Right lobe of liver (tissue), 6 donors: ENCODE measurements around the gene RHBDD1. TPM values are rescaled to one million over a fixed set of nuclear protein-coding genes. Genes with fewer than 3 reads are reported as not detected.

ENCODE experiments used
- ATAC-seq, 4 donors: fragments of 200-7000 bp; cut with Tn5 transposase; one replicate each; pipeline ENCODE4 v1.9.1; 2020; ENCODE audit warnings: mild to moderate bottlenecking in 4 of 4, moderate library complexity in 4 of 4
- DNase-seq, 3 donors: peaks; one replicate each; pipeline ENCODE4 v3.0.0-alpha.2; 2020
- H3K27ac ChIP-seq, 3 donors: fragments of 200-600 bp; one replicate each; pipeline ENCODE4 v1.8.0; 2022
- H3K27me3 ChIP-seq, 2 donors: fragments of 200-600 bp; one replicate each; pipeline ENCODE4 v1.8.0; 2022
- H3K36me3 ChIP-seq, 4 donors: fragments of 200-600 bp; sonication (generic) in 1 of 4; one replicate each; pipeline versions ENCODE4 v1.5.1 to v1.8.0; 2017 to 2022; ENCODE audit warnings: control low read depth in 1 of 4
- H3K4me1 ChIP-seq, 4 donors: fragments of 200-600 bp; sonication (generic) in 1 of 4; one replicate each; pipeline versions ENCODE4 v1.5.1 to v1.8.0; 2017 to 2022; ENCODE audit warnings: control low read depth in 1 of 4
- H3K4me3 ChIP-seq, 3 donors: fragments of 200-600 bp; one replicate each; pipeline ENCODE4 v1.8.0; 2022
- H3K9me3 ChIP-seq, 4 donors: fragments of 200-600 bp; sonication (generic) in 1 of 4; one replicate each; pipeline versions ENCODE4 v1.5.1 to v1.8.0; 2017 to 2022; ENCODE audit warnings: control low read depth in 1 of 4
- POLR2A ChIP-seq: fragments of 450-650 bp; IDR thresholded peaks from one replicate; pipeline ENCODE4 v1.6.1; 2017; ENCODE audit warnings: antibody characterized with exemption, mild to moderate bottlenecking
- WGBS: methylation state at CpG from one replicate; pipeline ENCODE4 v1.1.6; 2018; ENCODE audit warnings: low coverage, low lambda C conversion rate; ENCODE audit not compliant: insufficient coverage; ENCODE audit errors: missing lambda C conversion rate; 5-methylcytosine and 5-hydroxymethylcytosine counted together
- intact Hi-C, 2 donors: fragments of 100-400 bp; cut with DNase I; formaldehyde crosslinking; loops; one replicate each; pipeline versions ENCODE4 v1.11.2 to v1.14.1; 2022
- total RNA-seq, 6 experiments: library from RNA; depleted of rRNA in 2 of 6; stranded (reverse); fragments of >200 nt in 2 of 6; fragmentation: NEBNext Ultra II Directional in 3 of 6; extraction: Animal tissue kit (Norgen Biotek cat#: 25700) in 3 of 6; gene quantifications; one replicate each; pipeline versions ENCODE4 v1.1.0 to v1.2.4, GENCODE V29; 2016 to 2023
- TF ChIP-seq, protein P1 (sequence below), 4 donors: fragments of 200-600 bp in 3 of 4; fragments of 450-650 bp in 1 of 4; IDR thresholded peaks; one replicate each; pipeline versions ENCODE4 v1.5.1 to v1.8.0; 2016 to 2022; ENCODE audit warnings: antibody characterized with exemption in 4 of 4, mild to moderate bottlenecking in 2 of 4
- donor health status: DM: no; HTN: yes; CAD: no.
- donor health status: DM: no; HTN: no; CAD: no.
- donor health status: DM: no; HTN: no; CAD: no.
- donor health status: DM: no; HTN: yes; CAD: no.
- donor health status: DM: no; HTN: yes; CAD: no.

The RHBDD1 gene
- total RNA-seq, 6 experiments from 2014 or later = 14.7 to 25.3 (median 21.0) TPM

DNA sequence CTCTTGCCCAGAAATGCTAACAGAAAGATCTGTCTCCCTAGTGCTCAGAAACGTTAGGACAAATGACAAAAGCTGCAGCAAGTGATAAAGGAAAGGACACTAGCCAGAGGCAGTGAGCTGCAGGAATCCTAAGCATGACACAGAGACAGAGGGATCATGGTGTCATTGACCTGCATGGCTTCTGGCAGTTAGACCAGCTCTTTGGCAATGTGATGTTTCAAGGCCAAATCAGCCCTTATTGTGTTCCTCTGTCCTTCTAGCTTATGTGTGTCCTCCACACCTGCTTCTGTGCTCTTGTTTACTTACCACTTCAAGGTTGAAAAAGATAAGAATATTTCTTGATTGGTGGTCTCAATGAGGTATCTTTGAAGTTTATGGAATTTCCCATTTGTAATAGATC lies 120.8 kb downstream of the RHBDD1 start:
- ATAC-seq (peak; percentile 85 to 98 (median 93)), DNase-seq (peak in 1 of 3 donors; percentile 48)
- Histone ChIP-seq H3K4me1 (no peaks in the 10 kb centered on the region), H3K9me3 (no peaks in the 10 kb centered on the region), H3K36me3 (no peaks in the 10 kb centered on the region), H3K27ac (no peak overlapping the region), H3K27me3 (no peaks in the 10 kb centered on the region), H3K4me3 (no peak overlapping the region)
- intact Hi-C loops = no loop called here
- TF ChIP-seq POLR2A = no peak
- 25% methylated on average over 1 of the region's 1 CpG for WGBS

DNA sequence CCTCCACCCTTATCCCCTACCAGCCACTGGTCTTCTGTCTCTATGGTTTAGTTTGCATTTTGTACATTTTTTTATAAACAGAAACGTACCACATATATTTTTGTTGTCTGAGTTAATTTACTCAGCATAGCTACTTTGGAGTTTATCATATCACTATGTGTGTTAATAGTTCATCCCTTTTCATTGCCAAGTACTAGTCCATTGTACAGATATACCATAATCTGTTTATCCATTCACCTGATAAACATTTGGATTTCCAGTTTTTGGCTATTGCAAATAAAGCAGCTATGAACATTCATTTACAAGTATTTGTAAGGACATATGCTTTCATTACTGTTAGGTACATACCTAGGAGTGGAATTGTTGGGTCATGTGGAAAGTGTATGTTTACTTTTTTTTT lies 123.6 kb downstream of the RHBDD1 start:
- no peak overlapping the region for H3K27ac ChIP-seq
- H3K27me3 ChIP-seq = no peaks in the 10 kb centered on the region
- WGBS = 100% methylated on average over 1 of the region's 1 CpG
- TF ChIP-seq, protein P1, sequence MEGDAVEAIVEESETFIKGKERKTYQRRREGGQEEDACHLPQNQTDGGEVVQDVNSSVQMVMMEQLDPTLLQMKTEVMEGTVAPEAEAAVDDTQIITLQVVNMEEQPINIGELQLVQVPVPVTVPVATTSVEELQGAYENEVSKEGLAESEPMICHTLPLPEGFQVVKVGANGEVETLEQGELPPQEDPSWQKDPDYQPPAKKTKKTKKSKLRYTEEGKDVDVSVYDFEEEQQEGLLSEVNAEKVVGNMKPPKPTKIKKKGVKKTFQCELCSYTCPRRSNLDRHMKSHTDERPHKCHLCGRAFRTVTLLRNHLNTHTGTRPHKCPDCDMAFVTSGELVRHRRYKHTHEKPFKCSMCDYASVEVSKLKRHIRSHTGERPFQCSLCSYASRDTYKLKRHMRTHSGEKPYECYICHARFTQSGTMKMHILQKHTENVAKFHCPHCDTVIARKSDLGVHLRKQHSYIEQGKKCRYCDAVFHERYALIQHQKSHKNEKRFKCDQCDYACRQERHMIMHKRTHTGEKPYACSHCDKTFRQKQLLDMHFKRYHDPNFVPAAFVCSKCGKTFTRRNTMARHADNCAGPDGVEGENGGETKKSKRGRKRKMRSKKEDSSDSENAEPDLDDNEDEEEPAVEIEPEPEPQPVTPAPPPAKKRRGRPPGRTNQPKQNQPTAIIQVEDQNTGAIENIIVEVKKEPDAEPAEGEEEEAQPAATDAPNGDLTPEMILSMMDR (IDR thresholded peaks at IDR 0.05) = no peak
- no peak for TF ChIP-seq POLR2A
- no peaks in the 10 kb centered on the region for H3K9me3 ChIP-seq
- H3K4me1 ChIP-seq = no peaks in the 10 kb centered on the region
- H3K4me3 ChIP-seq = no peak overlapping the region
- ATAC-seq = no peak
- intact Hi-C loops = no loop called here
- H3K36me3 ChIP-seq = no peaks in the 10 kb centered on the region
- no peak for DNase-seq

DNA sequence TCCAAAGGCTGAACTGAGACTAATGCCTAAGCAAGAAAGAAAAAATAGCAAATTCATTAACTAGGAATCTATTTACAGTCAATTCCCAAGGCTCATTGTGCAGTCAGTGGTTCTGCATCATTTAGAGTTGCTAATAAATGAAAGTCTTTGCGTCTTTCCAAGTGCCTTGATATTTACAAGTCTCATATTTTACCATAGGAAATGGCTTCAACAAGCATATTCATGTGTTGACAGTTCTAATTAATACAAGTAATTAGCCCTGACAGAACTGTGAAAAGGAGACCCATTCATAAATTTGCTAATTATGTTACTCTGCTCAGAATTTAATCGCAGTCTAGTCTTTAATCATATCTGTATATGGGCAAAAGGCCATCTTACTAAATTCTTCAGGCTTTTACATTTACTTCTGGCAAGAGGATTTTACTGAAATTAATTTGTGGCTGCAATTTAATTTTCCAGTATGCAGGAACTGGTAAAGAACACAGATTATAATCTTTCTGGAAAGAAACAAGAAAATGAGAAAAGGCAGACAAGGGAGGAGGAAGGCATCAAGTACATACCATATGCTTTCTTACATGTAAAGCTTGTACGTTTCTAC lies 126.4 kb downstream of the RHBDD1 start:
- TF ChIP-seq, protein P1 (IDR thresholded peaks at IDR 0.05) = no peak
- TF ChIP-seq POLR2A = no peak
- intact Hi-C loops = no loop called here
- Histone ChIP-seq H3K36me3 (no peaks in the 10 kb centered on the region), H3K4me3 (no peak overlapping the region), H3K9me3 (no peaks in the 10 kb centered on the region), H3K4me1 (no peaks in the 10 kb centered on the region), H3K27ac (no peak overlapping the region), H3K27me3 (no peaks in the 10 kb centered on the region)
- 93% methylated on average over 3 of the region's 3 CpGs for WGBS
- no peak for ATAC-seq
- DNase-seq = no peak

DNA sequence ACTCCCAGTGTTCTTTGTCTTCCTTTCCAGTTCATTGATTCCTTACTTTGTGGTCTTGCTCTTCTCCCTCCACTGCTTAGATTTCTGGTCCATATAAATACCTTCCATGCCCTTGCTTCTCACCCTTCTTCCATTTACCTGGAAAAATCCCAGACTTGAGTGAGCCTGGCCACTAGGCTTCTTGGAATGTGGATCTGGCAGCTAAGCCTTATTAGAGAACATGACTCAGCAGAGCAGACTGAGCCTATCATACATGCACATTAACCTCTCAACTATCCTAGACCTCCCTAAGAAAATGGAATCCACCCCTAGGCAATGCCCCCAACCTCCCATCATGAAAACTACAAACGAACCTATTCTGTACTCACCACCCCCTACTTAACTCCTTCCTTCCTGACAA lies 127.7 kb downstream of the RHBDD1 start:
- Histone ChIP-seq H3K9me3 (no peaks in the 10 kb centered on the region), H3K27ac (no peak overlapping the region), H3K27me3 (no peaks in the 10 kb centered on the region), H3K4me1 (no peaks in the 10 kb centered on the region), H3K36me3 (no peaks in the 10 kb centered on the region), H3K4me3 (no peak overlapping the region)
- no peak for TF ChIP-seq POLR2A
- DNase-seq = no peak
- intact Hi-C loops = no loop called here
- no peak for ATAC-seq
- 86% methylated on average over 1 of the region's 1 CpG for WGBS

DNA sequence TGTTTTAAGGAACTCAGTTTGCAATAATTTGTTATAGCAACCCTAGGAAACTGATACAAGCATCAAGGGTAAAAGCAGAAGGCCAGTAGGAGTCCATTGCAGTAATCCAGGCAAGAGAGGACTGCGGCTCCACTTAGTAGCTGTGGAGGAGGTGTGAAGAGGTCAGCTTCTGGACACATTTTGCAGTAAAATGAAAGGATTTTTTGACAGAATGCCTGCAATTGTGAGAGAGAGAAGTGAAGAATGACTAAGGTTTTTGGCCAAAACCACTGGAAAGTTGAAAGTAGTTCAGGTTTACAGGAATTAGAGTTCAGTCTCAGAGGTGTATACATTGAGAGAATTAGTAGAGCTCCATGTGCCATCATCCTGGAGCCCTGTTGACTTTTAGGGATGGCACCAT lies 129.5 kb downstream of the RHBDD1 start:
- WGBS = 100% methylated on average over 1 of the region's 1 CpG
- Histone ChIP-seq H3K27ac (no peak overlapping the region), H3K36me3 (no peaks in the 10 kb centered on the region), H3K4me1 (no peaks in the 10 kb centered on the region), H3K27me3 (no peaks in the 10 kb centered on the region), H3K4me3 (no peak overlapping the region), H3K9me3 (no peaks in the 10 kb centered on the region)
- DNase-seq = no peak
- intact Hi-C loops = no loop called here
- ATAC-seq = no peak
- no peak for TF ChIP-seq POLR2A
- TF ChIP-seq, protein P1 (IDR thresholded peaks at IDR 0.05) = no peak
